Stimulated activated CD4-positive, alpha-beta T cell treated with anti-CD3 and anti-CD28 coated beads, Interleukin-15, amount 100 ng/mL, for 48 hours (primary cell): ENCODE measurements around the gene PGBD5.

ENCODE experiments used
- DNase-seq, 2 donors: peaks; one replicate each; pipeline ENCODE4 v3.0.0-alpha.2; 2020; ENCODE audit warnings: low read depth in 2 of 2

Gene PGBD5

GRCh38 chr1:230377324-230377723 lies 48.8 kb downstream of the PGBD5 start:
- DNase-seq = no peak

GRCh38 chr1:230376296-230376695 lies 49.8 kb downstream of the PGBD5 start:
- DNase-seq = no peak

GRCh38 chr1:230375780-230376179 lies 50.4 kb downstream of the PGBD5 start:
- no peak for DNase-seq

- no peak for DNase-seq
These were observed 51.0 kb downstream of the PGBD5 start for GRCh38 chr1:230375147-230375546.

GRCh38 chr1:230371923-230372703 lies 54.0 kb downstream of the PGBD5 start:
- DNase-seq = no peak

- DNase-seq = no peak
These were observed 56.0 kb downstream of the PGBD5 start for GRCh38 chr1:230370109-230370508.

- DNase-seq = no peak
These were observed 57.3 kb downstream of the PGBD5 start for GRCh38 chr1:230368871-230369270.

GRCh38 chr1:230368363-230368762 lies 57.8 kb downstream of the PGBD5 start:
- no peak for DNase-seq

- no peak for DNase-seq
These were observed 59.6 kb downstream of the PGBD5 start for GRCh38 chr1:230366504-230366915.

GRCh38 chr1:230365723-230366307 lies 60.3 kb downstream of the PGBD5 start:
- DNase-seq = no peak

- no peak for DNase-seq
These were observed 63.2 kb downstream of the PGBD5 start for GRCh38 chr1:230362949-230363348.

- no peak for DNase-seq
These were observed 64.2 kb downstream of the PGBD5 start for GRCh38 chr1:230361941-230362340.

GRCh38 chr1:230359992-230360668 lies 66.0 kb downstream of the PGBD5 start:
- DNase-seq = no peak

GRCh38 chr1:230356869-230357794 lies 69.0 kb downstream of the PGBD5 start:
- no peak for DNase-seq

GRCh38 chr1:230356190-230356589 lies 69.9 kb downstream of the PGBD5 start:
- DNase-seq = no peak

GRCh38 chr1:230355594-230355993 lies 70.5 kb downstream of the PGBD5 start:
- DNase-seq = no peak

GRCh38 chr1:230355128-230355527 lies 71.0 kb downstream of the PGBD5 start:
- DNase-seq = no peak

GRCh38 chr1:230354005-230354404 lies 72.1 kb downstream of the PGBD5 start:
- DNase-seq = no peak

- DNase-seq = no peak
These were observed 73.6 kb downstream of the PGBD5 start for GRCh38 chr1:230352537-230352936.

- DNase-seq = no peak
These were observed 74.1 kb downstream of the PGBD5 start for GRCh38 chr1:230351983-230352382.

GRCh38 chr1:230351514-230351913 lies 74.6 kb downstream of the PGBD5 start:
- no peak for DNase-seq
